ENCODE data around the gene AFF4.
A peak's percentile ranks its signal among the peaks of the same experiment; 100 is the strongest.
"Not testable (repeated sequence)": the region's sequence is repeated elsewhere in the genome, so short reads cannot be mapped to it uniquely, and the experiment has no call there.

Gene AFF4, protein sequence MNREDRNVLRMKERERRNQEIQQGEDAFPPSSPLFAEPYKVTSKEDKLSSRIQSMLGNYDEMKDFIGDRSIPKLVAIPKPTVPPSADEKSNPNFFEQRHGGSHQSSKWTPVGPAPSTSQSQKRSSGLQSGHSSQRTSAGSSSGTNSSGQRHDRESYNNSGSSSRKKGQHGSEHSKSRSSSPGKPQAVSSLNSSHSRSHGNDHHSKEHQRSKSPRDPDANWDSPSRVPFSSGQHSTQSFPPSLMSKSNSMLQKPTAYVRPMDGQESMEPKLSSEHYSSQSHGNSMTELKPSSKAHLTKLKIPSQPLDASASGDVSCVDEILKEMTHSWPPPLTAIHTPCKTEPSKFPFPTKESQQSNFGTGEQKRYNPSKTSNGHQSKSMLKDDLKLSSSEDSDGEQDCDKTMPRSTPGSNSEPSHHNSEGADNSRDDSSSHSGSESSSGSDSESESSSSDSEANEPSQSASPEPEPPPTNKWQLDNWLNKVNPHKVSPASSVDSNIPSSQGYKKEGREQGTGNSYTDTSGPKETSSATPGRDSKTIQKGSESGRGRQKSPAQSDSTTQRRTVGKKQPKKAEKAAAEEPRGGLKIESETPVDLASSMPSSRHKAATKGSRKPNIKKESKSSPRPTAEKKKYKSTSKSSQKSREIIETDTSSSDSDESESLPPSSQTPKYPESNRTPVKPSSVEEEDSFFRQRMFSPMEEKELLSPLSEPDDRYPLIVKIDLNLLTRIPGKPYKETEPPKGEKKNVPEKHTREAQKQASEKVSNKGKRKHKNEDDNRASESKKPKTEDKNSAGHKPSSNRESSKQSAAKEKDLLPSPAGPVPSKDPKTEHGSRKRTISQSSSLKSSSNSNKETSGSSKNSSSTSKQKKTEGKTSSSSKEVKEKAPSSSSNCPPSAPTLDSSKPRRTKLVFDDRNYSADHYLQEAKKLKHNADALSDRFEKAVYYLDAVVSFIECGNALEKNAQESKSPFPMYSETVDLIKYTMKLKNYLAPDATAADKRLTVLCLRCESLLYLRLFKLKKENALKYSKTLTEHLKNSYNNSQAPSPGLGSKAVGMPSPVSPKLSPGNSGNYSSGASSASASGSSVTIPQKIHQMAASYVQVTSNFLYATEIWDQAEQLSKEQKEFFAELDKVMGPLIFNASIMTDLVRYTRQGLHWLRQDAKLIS

GRCh38 chr5:132963171-132964104, at the start of gene AFF4:
Gene AFF4, minus strand, starts transcription at chr5:132963634. Its CDS starts 26,445 bp downstream, at chr5:132937189.
- DNase-seq (ENCODE audit: low read depth, low spot score) = peak; percentile 80
- no peaks in the 10 kb centered on the region for H3K27me3 ChIP-seq (ENCODE audit: insufficient read depth, insufficient read length)
- H3K9ac ChIP-seq (ENCODE audit: insufficient read length, low read depth) = peak within 1 kb of the TSS; percentile 93
- no peak for TF ChIP-seq YY1 (IDR thresholded peaks at IDR 0.05; ENCODE audit: insufficient read depth, insufficient read length)
- no peak for TF ChIP-seq ZNF274 (IDR thresholded peaks at IDR 0.05; ENCODE audit: low read depth, low read length)
- no peak for TF ChIP-seq SUZ12 (IDR thresholded peaks at IDR 0.05; ENCODE audit: extremely low read depth, insufficient read depth, insufficient read length)
- no peaks in the 10 kb centered on the region for H3K4me1 ChIP-seq (ENCODE audit: insufficient read depth, insufficient read length)
- no peaks in the 10 kb centered on the region for H3K9me3 ChIP-seq (ENCODE audit: insufficient read depth, low read length)
- H3K4me3 ChIP-seq (ENCODE audit: insufficient read length, low read depth) = peak within 1 kb of the TSS; percentile 70
- H3K36me3 ChIP-seq (ENCODE audit: insufficient read depth, insufficient read length, low read length) = no peaks in the 10 kb centered on the region

DNA sequence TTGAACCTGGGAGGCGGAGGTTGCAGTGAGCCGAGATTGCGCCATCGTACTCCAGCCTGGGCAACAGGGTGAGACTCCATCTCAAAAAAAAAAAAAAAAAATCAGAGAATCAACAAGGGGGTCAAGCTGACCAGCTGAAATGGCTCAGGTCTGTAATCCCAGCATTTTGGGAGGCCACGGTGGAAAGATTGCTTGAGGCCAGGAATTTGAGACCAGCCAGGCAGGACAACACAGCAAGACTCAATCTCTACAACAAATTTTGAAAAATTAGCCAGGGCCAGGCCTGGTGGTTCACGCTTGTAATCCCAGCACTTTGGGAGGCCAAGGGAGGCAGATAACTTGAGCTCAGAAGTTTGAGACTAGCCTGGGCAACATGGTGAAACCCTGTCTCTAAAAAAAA, 45.0 kb upstream of the AFF4 start:
- not testable (repeated sequence) for H3K27me3 ChIP-seq (ENCODE audit: insufficient read depth, insufficient read length); H3K9me3 ChIP-seq (ENCODE audit: insufficient read depth, low read length); H3K4me1 ChIP-seq (ENCODE audit: insufficient read depth, insufficient read length); DNase-seq (ENCODE audit: low read depth, low spot score); H3K9ac ChIP-seq (ENCODE audit: insufficient read length, low read depth); H3K4me3 ChIP-seq (ENCODE audit: insufficient read length, low read depth)
- H3K36me3 ChIP-seq (ENCODE audit: insufficient read depth, insufficient read length, low read length) = peaks cover 15% of the 10 kb centered on the region

DNA sequence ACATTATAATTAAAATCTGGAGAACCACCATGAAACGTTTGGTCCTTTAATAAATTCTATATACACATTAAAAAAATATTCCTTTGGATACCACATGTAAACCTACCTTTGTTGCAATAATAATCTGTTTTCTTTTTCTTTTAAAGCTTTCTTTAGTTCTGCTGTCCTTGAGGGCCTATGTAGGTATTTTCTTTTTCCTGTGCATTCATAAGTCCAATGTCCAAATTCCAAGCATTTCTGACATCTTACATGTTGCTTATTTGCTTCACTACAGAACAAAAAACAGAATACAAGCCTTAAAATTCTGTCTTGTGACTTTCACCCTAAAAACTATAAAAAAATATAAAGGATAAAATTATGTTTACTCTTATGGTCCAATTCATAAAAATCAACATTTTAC, 43.2 kb upstream of the AFF4 start:
- no peaks in the 10 kb centered on the region for H3K9me3 ChIP-seq (ENCODE audit: insufficient read depth, low read length)
- H3K4me1 ChIP-seq (ENCODE audit: insufficient read depth, insufficient read length) = no peaks in the 10 kb centered on the region
- TF ChIP-seq SUZ12 (IDR thresholded peaks at IDR 0.05; ENCODE audit: extremely low read depth, insufficient read depth, insufficient read length) (no peak), ZNF274 (IDR thresholded peaks at IDR 0.05; ENCODE audit: low read depth, low read length) (no peak), YY1 (IDR thresholded peaks at IDR 0.05; ENCODE audit: insufficient read depth, insufficient read length) (no peak)
- no peak overlapping the region for H3K4me3 ChIP-seq (ENCODE audit: insufficient read length, low read depth)
- H3K9ac ChIP-seq (ENCODE audit: insufficient read length, low read depth) = no peak overlapping the region
- no peak for DNase-seq (ENCODE audit: low read depth, low spot score)
- no peaks in the 10 kb centered on the region for H3K27me3 ChIP-seq (ENCODE audit: insufficient read depth, insufficient read length)
- peaks cover 27% of the 10 kb centered on the region for H3K36me3 ChIP-seq (ENCODE audit: insufficient read depth, insufficient read length, low read length)

GRCh38 chr5:132999246-132999645, 35.8 kb upstream of the AFF4 start:
- no peaks in the 10 kb centered on the region for H3K9me3 ChIP-seq (ENCODE audit: insufficient read depth, low read length)

GRCh38 chr5:132998556-132998955, 35.1 kb upstream of the AFF4 start:
- Histone ChIP-seq H3K9ac (ENCODE audit: insufficient read length, low read depth) (no peak overlapping the region), H3K36me3 (ENCODE audit: insufficient read depth, insufficient read length, low read length) (peaks cover 18% of the 10 kb centered on the region), H3K9me3 (ENCODE audit: insufficient read depth, low read length) (no peaks in the 10 kb centered on the region), H3K4me3 (ENCODE audit: insufficient read length, low read depth) (no peak overlapping the region), H3K4me1 (ENCODE audit: insufficient read depth, insufficient read length) (no peaks in the 10 kb centered on the region), H3K27me3 (ENCODE audit: insufficient read depth, insufficient read length) (no peaks in the 10 kb centered on the region)
- no peak for DNase-seq (ENCODE audit: low read depth, low spot score)
- no peak for TF ChIP-seq SUZ12 (IDR thresholded peaks at IDR 0.05; ENCODE audit: extremely low read depth, insufficient read depth, insufficient read length)
- TF ChIP-seq YY1 (IDR thresholded peaks at IDR 0.05; ENCODE audit: insufficient read depth, insufficient read length) = no peak
- no peak for TF ChIP-seq ZNF274 (IDR thresholded peaks at IDR 0.05; ENCODE audit: low read depth, low read length)

More at GRCh38 chr5:132999246-132999645, 35.8 kb upstream of the AFF4 start:
- no peak for DNase-seq (ENCODE audit: low read depth, low spot score)
- Histone ChIP-seq H3K4me3 (ENCODE audit: insufficient read length, low read depth) (no peak overlapping the region), H3K36me3 (ENCODE audit: insufficient read depth, insufficient read length, low read length) (peaks cover 21% of the 10 kb centered on the region), H3K27me3 (ENCODE audit: insufficient read depth, insufficient read length) (no peaks in the 10 kb centered on the region), H3K4me1 (ENCODE audit: insufficient read depth, insufficient read length) (no peaks in the 10 kb centered on the region), H3K9ac (ENCODE audit: insufficient read length, low read depth) (no peak overlapping the region)
- TF ChIP-seq ZNF274 (IDR thresholded peaks at IDR 0.05; ENCODE audit: low read depth, low read length) = no peak

GRCh38 chr5:132996307-132996706, 32.9 kb upstream of the AFF4 start:
- no peak overlapping the region for H3K9ac ChIP-seq (ENCODE audit: insufficient read length, low read depth)
- no peaks in the 10 kb centered on the region for H3K27me3 ChIP-seq (ENCODE audit: insufficient read depth, insufficient read length)
- no peak for DNase-seq (ENCODE audit: low read depth, low spot score)
- no peaks in the 10 kb centered on the region for H3K4me1 ChIP-seq (ENCODE audit: insufficient read depth, insufficient read length)
- peaks cover 4% of the 10 kb centered on the region for H3K36me3 ChIP-seq (ENCODE audit: insufficient read depth, insufficient read length, low read length)
- TF ChIP-seq ZNF274 (IDR thresholded peaks at IDR 0.05; ENCODE audit: low read depth, low read length) (no peak), SUZ12 (IDR thresholded peaks at IDR 0.05; ENCODE audit: extremely low read depth, insufficient read depth, insufficient read length) (no peak), YY1 (IDR thresholded peaks at IDR 0.05; ENCODE audit: insufficient read depth, insufficient read length) (no peak)
- H3K9me3 ChIP-seq (ENCODE audit: insufficient read depth, low read length) = no peaks in the 10 kb centered on the region
- no peak overlapping the region for H3K4me3 ChIP-seq (ENCODE audit: insufficient read length, low read depth)

Measured in NT2/D1 (cell line).